Vagina (tissue), 2 donors: ENCODE measurements around the gene LAMB1. TPM values are rescaled to one million over a fixed set of nuclear protein-coding genes. Genes with fewer than 3 reads are reported as not detected.

Experiments
- DNase-seq, 2 donors: peaks; one replicate each; pipeline ENCODE4 v3.0.0-alpha.2; 2017; ENCODE audit errors: extremely low spot score in 2 of 2
- H3K27ac ChIP-seq: fragments of 200-600 bp; sonication (generic); one replicate; pipeline ENCODE4 v1.5.1; 2019
- H3K27me3 ChIP-seq: fragments of 200-600 bp; sonication (generic); one replicate; pipeline ENCODE4 v1.5.1; 2019
- H3K36me3 ChIP-seq, 2 donors: fragments of 200-600 bp; sonication (generic); one replicate each; pipeline ENCODE4 v1.5.1; 2017 to 2019
- H3K4me1 ChIP-seq: fragments of 200-600 bp; sonication (generic); one replicate; pipeline ENCODE4 v1.5.1; 2019
- H3K4me3 ChIP-seq, 2 donors: fragments of 200-600 bp; sonication (generic); 1 replicate in 1 of 2; 2 replicates in 1 of 2; pipeline ENCODE4 v1.5.1; 2016 to 2019
- H3K9me3 ChIP-seq: fragments of 200-600 bp; sonication (generic); one replicate; pipeline ENCODE4 v1.5.1; 2019
- POLR2A ChIP-seq, 2 donors: fragments of 450-650 bp; IDR thresholded peaks; one replicate each; pipeline ENCODE4 v1.6.1; 2017; ENCODE audit warnings: antibody characterized with exemption in 2 of 2, mild to moderate bottlenecking in 2 of 2, moderate library complexity in 2 of 2
- POLR2AphosphoS5 ChIP-seq, 2 donors: sonication (generic); formaldehyde crosslinking; IDR thresholded peaks; one replicate each; pipeline ENCODE4 v1.9.0; 2017; ENCODE audit warnings: antibody characterized with exemption in 2 of 2, mild to moderate bottlenecking in 2 of 2, low read depth in 1 of 2; ENCODE audit not compliant: insufficient read depth in 1 of 2
- intact Hi-C: fragments of 100-400 bp; cut with DNase I; formaldehyde crosslinking; loops from one replicate; pipeline ENCODE4 v1.15.1; 2023
- total RNA-seq: library from RNA; depleted of rRNA; stranded (reverse); fragments of >200 nt; gene quantifications from one replicate; pipeline ENCODE4 v1.2.3, GENCODE V29; 2016
- TF ChIP-seq, protein P1 (sequence below), 3 experiments: fragments of 450-650 bp in 2 of 3; fragments of 200-600 bp in 1 of 3; sonication (generic) in 1 of 3; IDR thresholded peaks; one replicate each; pipeline ENCODE4 v1.5.1; 2017 to 2019; ENCODE audit warnings: antibody characterized with exemption in 3 of 3, mild to moderate bottlenecking in 2 of 3, moderate library complexity in 2 of 3

The LAMB1 gene
- total RNA-seq, 1 donor from 2014 or later: 152 TPM

DNA sequence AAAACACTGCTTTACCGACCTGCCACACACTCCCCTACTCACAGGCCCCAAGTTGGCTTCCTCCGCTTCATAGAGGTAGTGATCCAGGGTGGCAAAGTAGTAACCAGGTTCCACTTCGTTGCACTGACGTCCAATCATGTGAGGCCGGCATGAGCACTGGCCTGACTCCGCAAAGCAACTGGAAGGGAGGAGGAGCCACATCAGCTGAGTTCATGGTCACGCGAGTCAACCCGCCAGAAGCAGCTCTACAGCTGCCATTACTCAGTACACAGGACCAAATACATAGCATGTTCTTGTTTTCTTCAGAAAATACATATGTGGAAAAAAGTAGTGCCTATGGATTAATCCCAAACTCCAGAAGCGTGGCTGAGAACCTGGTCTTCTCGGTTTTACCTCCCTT is 38.5 kb downstream of the LAMB1 start:
- H3K4me3 ChIP-seq: no peak overlapping the region
- no peaks in the 10 kb centered on the region for H3K27me3 ChIP-seq
- no peak for TF ChIP-seq POLR2AphosphoS5 (IDR thresholded peaks at IDR 0.05; ENCODE audit: insufficient read depth in 1 of 2, low read depth in 1 of 2)
- no peak for TF ChIP-seq POLR2A (IDR thresholded peaks at IDR 0.05)
- TF ChIP-seq, protein P1, sequence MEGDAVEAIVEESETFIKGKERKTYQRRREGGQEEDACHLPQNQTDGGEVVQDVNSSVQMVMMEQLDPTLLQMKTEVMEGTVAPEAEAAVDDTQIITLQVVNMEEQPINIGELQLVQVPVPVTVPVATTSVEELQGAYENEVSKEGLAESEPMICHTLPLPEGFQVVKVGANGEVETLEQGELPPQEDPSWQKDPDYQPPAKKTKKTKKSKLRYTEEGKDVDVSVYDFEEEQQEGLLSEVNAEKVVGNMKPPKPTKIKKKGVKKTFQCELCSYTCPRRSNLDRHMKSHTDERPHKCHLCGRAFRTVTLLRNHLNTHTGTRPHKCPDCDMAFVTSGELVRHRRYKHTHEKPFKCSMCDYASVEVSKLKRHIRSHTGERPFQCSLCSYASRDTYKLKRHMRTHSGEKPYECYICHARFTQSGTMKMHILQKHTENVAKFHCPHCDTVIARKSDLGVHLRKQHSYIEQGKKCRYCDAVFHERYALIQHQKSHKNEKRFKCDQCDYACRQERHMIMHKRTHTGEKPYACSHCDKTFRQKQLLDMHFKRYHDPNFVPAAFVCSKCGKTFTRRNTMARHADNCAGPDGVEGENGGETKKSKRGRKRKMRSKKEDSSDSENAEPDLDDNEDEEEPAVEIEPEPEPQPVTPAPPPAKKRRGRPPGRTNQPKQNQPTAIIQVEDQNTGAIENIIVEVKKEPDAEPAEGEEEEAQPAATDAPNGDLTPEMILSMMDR (IDR thresholded peaks at IDR 0.05): no peak
- intact Hi-C loops: no loop called here
- H3K4me1 ChIP-seq: peaks cover 6% of the 10 kb centered on the region
- no peak overlapping the region for H3K27ac ChIP-seq
- no peaks in the 10 kb centered on the region for H3K9me3 ChIP-seq
- peaks cover 0 to 25% of the 10 kb centered on the region in 2 donors for H3K36me3 ChIP-seq
- no peak for DNase-seq

DNA sequence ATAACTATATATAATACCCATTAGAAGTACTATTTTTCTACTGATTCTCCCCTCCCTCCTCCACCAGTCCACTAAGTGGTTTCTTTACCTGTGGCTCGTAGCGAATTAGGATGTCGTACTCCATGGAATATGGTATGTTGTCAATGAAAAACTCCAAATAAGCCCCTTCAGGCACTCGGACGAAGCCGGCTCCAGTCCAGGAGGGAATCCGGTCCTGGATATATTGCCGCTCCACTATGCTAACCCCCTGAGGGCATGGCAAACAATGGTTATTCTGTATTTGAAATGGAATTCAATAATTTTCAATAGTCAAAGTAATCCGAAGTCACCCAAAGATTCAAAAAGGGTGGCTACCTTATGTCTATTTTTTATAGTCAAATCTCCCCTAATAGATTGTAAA is 40.1 kb downstream of the LAMB1 start:
- Histone ChIP-seq H3K27ac (no peak overlapping the region), H3K36me3 (peaks cover 0 to 27% of the 10 kb centered on the region in 2 donors), H3K27me3 (no peaks in the 10 kb centered on the region), H3K4me1 (peaks cover 22% of the 10 kb centered on the region), H3K9me3 (no peaks in the 10 kb centered on the region), H3K4me3 (no peak overlapping the region)
- intact Hi-C loops: no loop called here
- TF ChIP-seq POLR2A (IDR thresholded peaks at IDR 0.05): no peak
- TF ChIP-seq, protein P1 (IDR thresholded peaks at IDR 0.05): no peak
- no peak for TF ChIP-seq POLR2AphosphoS5 (IDR thresholded peaks at IDR 0.05; ENCODE audit: insufficient read depth in 1 of 2, low read depth in 1 of 2)
- no peak for DNase-seq

DNA sequence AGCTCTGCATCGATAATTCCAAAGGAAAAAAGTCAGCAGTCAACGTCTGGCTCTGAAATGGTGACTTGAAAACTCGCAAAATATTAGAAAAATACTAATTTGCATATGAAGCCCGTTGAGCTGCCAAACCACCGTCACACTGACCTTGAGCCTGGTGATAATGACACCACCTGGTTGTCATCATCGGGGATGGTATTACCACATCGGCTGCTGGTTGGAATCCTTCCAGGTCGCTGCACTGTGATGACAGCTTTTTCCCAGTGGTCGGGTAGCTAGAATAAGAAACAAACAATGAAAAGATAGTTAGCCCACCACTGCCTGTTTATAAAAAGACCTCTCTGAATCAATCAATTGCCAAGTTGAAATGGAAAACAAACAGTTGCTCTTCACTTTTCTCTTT is 41.6 kb downstream of the LAMB1 start:
- peaks cover 32% of the 10 kb centered on the region for H3K4me1 ChIP-seq
- TF ChIP-seq, protein P1 (IDR thresholded peaks at IDR 0.05): no peak
- TF ChIP-seq POLR2AphosphoS5 (IDR thresholded peaks at IDR 0.05; ENCODE audit: insufficient read depth in 1 of 2, low read depth in 1 of 2): no peak
- TF ChIP-seq POLR2A (IDR thresholded peaks at IDR 0.05): no peak
- no peaks in the 10 kb centered on the region for H3K27me3 ChIP-seq
- DNase-seq: no peak
- no peak overlapping the region for H3K27ac ChIP-seq
- intact Hi-C loops: no loop called here
- H3K9me3 ChIP-seq: no peaks in the 10 kb centered on the region
- peaks cover 0 to 27% of the 10 kb centered on the region in 2 donors for H3K36me3 ChIP-seq
- H3K4me3 ChIP-seq: no peak overlapping the region

DNA sequence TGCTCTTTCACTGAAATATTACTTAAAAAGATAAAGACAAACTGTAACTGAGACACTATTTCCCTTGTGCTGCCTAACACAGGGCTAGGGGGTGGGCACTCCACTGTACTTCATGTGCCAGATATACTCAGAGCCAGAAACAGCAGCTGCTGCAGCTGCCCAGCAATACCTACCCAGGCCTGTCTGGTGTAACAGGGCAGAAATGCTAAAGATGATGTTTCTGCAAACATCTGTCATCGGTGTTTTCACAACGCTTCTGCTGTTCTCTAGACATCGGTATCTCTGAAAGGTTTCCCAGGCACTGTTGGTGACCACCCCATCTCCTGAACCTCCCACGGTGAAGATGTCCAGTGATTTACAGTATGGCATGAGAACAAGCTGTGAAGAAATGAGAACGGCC is 42.7 kb downstream of the LAMB1 start:
- Histone ChIP-seq H3K4me1 (peaks cover 32% of the 10 kb centered on the region), H3K27ac (no peak overlapping the region), H3K9me3 (no peaks in the 10 kb centered on the region), H3K27me3 (no peaks in the 10 kb centered on the region), H3K4me3 (no peak overlapping the region), H3K36me3 (peaks cover 0 to 31% of the 10 kb centered on the region in 2 donors)
- no peak for TF ChIP-seq POLR2A (IDR thresholded peaks at IDR 0.05)
- TF ChIP-seq POLR2AphosphoS5 (IDR thresholded peaks at IDR 0.05; ENCODE audit: insufficient read depth in 1 of 2, low read depth in 1 of 2): no peak
- TF ChIP-seq, protein P1 (IDR thresholded peaks at IDR 0.05): no peak
- no peak for DNase-seq
- intact Hi-C loops: no loop called here

DNA sequence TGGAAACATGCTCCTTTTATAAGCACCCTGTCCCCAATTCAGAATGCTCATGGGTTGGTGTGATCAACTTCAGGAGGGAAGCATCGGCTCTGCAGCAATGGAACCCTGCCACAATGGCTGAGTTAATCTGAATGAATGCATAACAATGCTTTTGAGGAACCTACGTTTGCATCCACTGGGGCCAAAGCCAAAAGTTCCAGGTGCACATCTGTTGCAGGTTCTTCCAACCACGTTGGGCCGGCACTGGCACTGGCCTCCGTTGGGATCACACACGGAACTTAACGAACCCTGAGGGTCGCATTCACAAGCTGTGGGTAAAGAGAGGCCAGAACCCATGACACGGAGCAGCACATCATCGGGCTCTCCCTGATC is 43.4 kb downstream of the LAMB1 start:
- Histone ChIP-seq H3K4me1 (peaks cover 32% of the 10 kb centered on the region), H3K4me3 (no peak overlapping the region), H3K9me3 (no peaks in the 10 kb centered on the region), H3K27me3 (no peaks in the 10 kb centered on the region), H3K36me3 (peaks cover 0 to 29% of the 10 kb centered on the region in 2 donors), H3K27ac (no peak overlapping the region)
- intact Hi-C loops: no loop called here
- no peak for DNase-seq
- TF ChIP-seq POLR2A (IDR thresholded peaks at IDR 0.05) (no peak), POLR2AphosphoS5 (IDR thresholded peaks at IDR 0.05; ENCODE audit: insufficient read depth in 1 of 2, low read depth in 1 of 2) (no peak)
- TF ChIP-seq, protein P1 (IDR thresholded peaks at IDR 0.05): no peak
